ENCODE data around the gene TPMT.
A peak's percentile ranks its signal among the peaks of the same experiment; 100 is the strongest.

- TF ChIP-seq CTCF (IDR thresholded peaks at IDR 0.05; ENCODE audit: low read length) (peak; percentile 44), EZH2 (optimal IDR thresholded peaks at IDR 0.05; ENCODE audit: low read depth, low read length) (no peak)
These were observed 1.1 kb upstream of the TPMT start for GRCh38 chr6:18155864-18156421.
